Stimulated activated effector memory CD8-positive, alpha-beta T cell treated with anti-CD3 and anti-CD28 coated beads, Interleukin-12 subunit alpha, Interleukin-12 subunit beta, amount 100 ng/mL, for 72 hours (primary cell): ENCODE results near the gene SLC3A2.
"Not testable (repeated sequence)": the region's sequence is repeated elsewhere in the genome, so short reads cannot be mapped to it uniquely, and the experiment has no call there.

Experiments
- ATAC-seq: fragments of 150-1000 bp; cut with Tn5 transposase; 2 replicates; pipeline ENCODE4 v1.10.0; 2021
- DNase-seq, 2 donors: peaks; one replicate each; pipeline ENCODE4 v3.0.0; 2021 to 2022; ENCODE audit warnings: low spot score in 2 of 2
- H3K27ac Mint-ChIP-seq: one replicate; pipeline ENCODE4 v1.8.0; 2022; ENCODE audit warnings: mild to moderate bottlenecking, mixed read lengths
- H3K36me3 Mint-ChIP-seq: one replicate; pipeline ENCODE4 v1.8.0; 2022; ENCODE audit warnings: mild to moderate bottlenecking, mixed read lengths
- H3K4me1 Mint-ChIP-seq: one replicate; pipeline ENCODE4 v1.8.0; 2022; ENCODE audit warnings: mixed read lengths
- H3K4me3 Mint-ChIP-seq: one replicate; pipeline ENCODE4 v1.8.0; 2022; ENCODE audit warnings: mild to moderate bottlenecking, mixed read lengths
- H3K9me3 Mint-ChIP-seq: one replicate; pipeline ENCODE4 v1.8.0; 2022; ENCODE audit warnings: mixed read lengths

The SLC3A2 gene

DNA sequence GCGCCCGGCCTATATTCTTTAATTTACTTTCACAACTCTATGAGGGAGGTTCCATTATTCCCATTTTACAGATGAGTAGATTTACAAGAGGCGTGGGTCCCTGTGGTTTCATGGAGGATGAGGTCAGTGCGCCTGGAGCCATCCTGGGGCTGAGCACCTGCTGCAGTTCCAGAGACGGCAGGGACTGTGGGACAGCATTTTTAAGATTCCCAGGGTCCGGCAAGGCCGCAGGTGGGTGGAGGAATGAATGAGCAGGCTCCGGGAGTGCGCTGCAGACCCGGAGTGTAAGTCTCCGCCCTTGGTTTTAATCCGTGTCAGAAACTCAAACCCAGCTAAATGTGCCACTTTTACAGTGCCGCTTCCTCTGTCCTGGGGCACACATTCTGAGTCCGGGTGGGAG is 44.6 kb downstream of the SLC3A2 start:
- H3K9me3 Mint-ChIP-seq: no peaks in the 10 kb centered on the region
- H3K27ac Mint-ChIP-seq: no peak overlapping the region
- DNase-seq (no peak), ATAC-seq (no peak)
- H3K36me3 Mint-ChIP-seq: no peaks in the 10 kb centered on the region
- peak overlapping the region; percentile 58 for H3K4me3 Mint-ChIP-seq
- H3K4me1 Mint-ChIP-seq: peaks cover 32% of the 10 kb centered on the region

DNA sequence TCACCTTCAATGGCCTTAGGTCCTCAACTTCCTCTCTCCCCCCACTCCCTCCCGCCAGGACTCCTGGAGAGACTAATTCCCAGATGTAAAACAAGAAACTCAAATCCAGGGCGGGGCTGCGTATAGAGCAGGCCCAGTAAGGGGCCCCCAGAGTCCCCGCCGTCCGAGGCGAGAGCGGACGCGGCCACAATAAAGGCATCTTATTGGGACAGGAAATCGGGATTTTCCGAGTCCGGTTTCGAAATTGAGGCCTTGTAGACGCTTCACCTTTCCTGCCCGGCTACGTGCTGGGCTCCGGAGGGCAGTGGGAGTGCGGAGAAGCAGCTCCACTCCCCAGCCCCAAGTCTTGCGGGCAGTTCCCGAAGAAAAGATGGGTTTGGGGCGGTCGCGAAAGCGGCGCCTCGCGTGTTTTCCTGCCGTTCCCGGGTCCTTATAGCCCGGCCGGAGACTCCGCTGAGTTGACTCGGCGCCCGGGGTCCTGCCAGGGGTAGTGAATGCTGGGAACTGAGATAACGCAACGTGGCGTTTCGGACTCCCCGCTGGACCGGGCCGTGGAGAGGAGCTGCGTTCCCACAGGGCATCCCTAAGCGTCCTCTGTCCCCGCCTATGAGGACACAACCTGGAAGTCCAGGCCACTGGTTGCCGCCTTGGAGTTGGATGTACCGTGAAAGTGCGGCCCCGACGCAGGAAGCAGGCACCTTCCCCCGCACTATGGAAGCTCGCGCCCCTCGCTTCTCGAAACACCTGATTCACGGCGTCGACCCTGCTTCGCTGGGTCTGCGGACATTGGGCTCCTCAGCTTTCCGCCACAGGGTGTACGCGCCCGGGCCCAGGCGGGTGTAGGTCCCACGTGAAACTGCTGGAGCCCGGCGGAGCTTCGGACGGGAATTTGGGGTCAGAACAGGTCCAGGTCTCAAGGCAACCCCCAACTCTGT is 45.3 kb downstream of the SLC3A2 start:
- peaks cover 32% of the 10 kb centered on the region for H3K4me1 Mint-ChIP-seq
- ATAC-seq (no peak), DNase-seq (no peak)
- H3K9me3 Mint-ChIP-seq: no peaks in the 10 kb centered on the region
- no peaks in the 10 kb centered on the region for H3K36me3 Mint-ChIP-seq
- no peak overlapping the region for H3K27ac Mint-ChIP-seq
- peak overlapping the region; percentile 58 for H3K4me3 Mint-ChIP-seq

- H3K4me3 Mint-ChIP-seq: peak overlapping the region; percentile 58
- no peak for ATAC-seq
- H3K4me1 Mint-ChIP-seq: peaks cover 32% of the 10 kb centered on the region
- DNase-seq: no peak
- no peaks in the 10 kb centered on the region for H3K9me3 Mint-ChIP-seq
- no peak overlapping the region for H3K27ac Mint-ChIP-seq
- H3K36me3 Mint-ChIP-seq: no peaks in the 10 kb centered on the region
Measured at GRCh38 chr11:62926680-62927455, 46.2 kb downstream of the SLC3A2 start.

DNA sequence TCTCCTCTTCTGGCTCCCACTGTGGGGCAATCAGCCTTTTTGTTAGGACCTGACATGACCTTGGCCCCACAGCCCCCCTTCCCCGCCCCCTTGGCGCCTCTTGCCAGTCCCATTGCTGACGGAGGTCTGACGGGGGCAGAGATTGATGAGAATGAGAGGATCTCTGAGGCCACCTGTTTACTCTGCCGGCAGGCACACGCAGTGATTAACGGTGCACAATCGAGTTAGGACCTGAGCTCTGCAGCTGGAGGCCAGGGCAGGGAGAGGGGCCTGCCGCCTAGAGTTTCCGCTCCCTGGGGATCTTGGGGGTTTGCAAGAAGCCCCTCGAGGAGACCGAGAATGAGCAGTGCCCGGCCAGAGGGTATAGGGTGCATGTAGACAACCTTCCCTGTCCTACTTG is 47.3 kb downstream of the SLC3A2 start:
- no peak overlapping the region for H3K27ac Mint-ChIP-seq
- no peak overlapping the region for H3K4me3 Mint-ChIP-seq
- no peaks in the 10 kb centered on the region for H3K36me3 Mint-ChIP-seq
- ATAC-seq (no peak), DNase-seq (no peak)
- H3K4me1 Mint-ChIP-seq: peaks cover 25% of the 10 kb centered on the region
- H3K9me3 Mint-ChIP-seq: no peaks in the 10 kb centered on the region

DNA sequence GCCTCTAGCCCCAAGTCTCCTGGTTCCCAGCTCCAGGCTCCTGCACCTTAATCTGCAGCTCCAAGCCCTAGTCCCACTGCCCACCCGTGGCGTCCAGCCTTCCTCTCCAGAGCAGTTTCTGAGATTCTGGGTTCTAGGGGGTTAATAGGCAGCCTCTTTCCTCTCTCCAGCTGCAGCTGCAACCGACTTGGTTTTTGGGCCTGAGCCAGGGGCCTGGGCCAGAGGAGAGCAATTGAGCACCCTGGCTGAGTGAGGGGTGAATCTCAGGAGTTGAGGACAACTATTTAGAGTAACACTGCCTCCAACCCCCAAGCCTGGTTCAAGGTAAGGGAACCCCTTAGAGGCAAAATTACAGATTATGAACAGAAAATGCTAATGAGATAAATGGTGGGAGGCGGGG is 49.5 kb downstream of the SLC3A2 start:
- Mint-ChIP-seq H3K27ac (no peak overlapping the region), H3K4me1 (peaks cover 13% of the 10 kb centered on the region), H3K36me3 (no peaks in the 10 kb centered on the region), H3K4me3 (no peak overlapping the region), H3K9me3 (no peaks in the 10 kb centered on the region)
- DNase-seq (no peak), ATAC-seq (no peak)

GRCh38 chr11:62930666-62931065 is 50.0 kb downstream of the SLC3A2 start:
- DNase-seq (no peak), ATAC-seq (no peak)
- no peaks in the 10 kb centered on the region for H3K9me3 Mint-ChIP-seq
- H3K4me3 Mint-ChIP-seq: no peak overlapping the region
- no peaks in the 10 kb centered on the region for H3K36me3 Mint-ChIP-seq
- peaks cover 8% of the 10 kb centered on the region for H3K4me1 Mint-ChIP-seq
- H3K27ac Mint-ChIP-seq: no peak overlapping the region

DNA sequence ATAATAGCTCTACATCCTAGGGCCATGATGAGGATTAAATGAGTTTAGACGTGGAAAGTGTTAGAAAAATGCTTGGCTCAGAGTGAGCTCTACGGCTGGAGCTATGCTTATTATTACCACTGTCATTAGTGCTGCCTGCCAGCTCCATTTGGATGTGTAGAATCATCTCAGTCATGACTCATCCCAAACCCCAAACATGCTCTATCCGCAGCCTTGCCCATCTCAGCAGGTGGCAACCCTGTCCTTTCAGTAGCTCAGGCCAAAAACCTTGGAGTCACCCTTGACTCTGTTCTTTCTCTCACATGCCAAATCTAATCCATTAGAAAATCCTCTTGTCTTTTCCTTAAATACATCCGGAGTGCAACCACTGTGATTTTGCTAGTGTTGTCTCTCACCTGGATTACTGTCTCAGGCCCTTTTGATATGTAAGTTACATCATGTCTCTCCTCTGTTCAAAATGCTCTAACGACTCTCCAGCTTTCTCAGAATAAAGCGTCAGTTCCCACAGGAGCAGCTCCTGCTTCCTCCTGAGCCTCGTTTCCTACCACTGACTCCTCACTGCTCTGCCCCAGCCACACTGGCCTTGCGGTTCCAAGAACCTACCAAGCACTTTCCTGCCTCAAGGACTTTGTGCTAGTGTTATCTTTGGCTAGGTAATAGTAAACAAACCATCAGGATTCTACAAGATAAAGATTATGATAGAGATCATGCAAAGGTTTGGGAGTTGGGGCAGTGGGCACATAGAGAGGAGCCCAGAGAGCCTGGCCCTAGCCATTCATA is 51.0 kb downstream of the SLC3A2 start:
- Mint-ChIP-seq H3K36me3 (no peaks in the 10 kb centered on the region), H3K4me3 (no peak overlapping the region), H3K27ac (no peak overlapping the region), H3K4me1 (no peaks in the 10 kb centered on the region), H3K9me3 (no peaks in the 10 kb centered on the region)
- DNase-seq: no peak
- no peak for ATAC-seq

DNA sequence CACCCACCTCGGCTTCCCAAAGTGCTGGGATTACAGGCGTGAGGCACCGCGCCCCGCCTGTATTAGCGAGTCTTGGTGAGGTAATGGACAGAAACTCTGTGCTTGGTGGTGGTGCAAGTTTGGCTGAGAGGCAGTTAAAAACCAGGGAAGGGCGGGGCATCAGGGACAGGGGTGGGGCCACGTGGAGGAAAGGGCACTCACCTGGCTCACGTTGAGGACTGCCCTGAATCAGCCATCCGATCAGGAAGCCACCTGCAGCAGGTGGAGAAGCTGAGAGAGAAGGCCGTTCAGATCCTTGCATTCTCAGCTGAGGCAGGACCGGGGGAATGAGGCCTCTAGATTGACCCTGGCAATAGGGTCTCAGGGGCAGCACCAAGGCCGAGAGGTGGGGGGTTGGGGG is 52.6 kb downstream of the SLC3A2 start:
- H3K9me3 Mint-ChIP-seq: peaks cover 8% of the 10 kb centered on the region
- no peak overlapping the region for H3K27ac Mint-ChIP-seq
- DNase-seq (no peak), ATAC-seq (no peak)
- H3K4me1 Mint-ChIP-seq: peaks cover 9% of the 10 kb centered on the region
- no peaks in the 10 kb centered on the region for H3K36me3 Mint-ChIP-seq
- no peak overlapping the region for H3K4me3 Mint-ChIP-seq

- peak; percentile 4 for ATAC-seq
- H3K36me3 Mint-ChIP-seq: no peaks in the 10 kb centered on the region
- no peak overlapping the region for H3K4me3 Mint-ChIP-seq
- peaks cover 8% of the 10 kb centered on the region for H3K9me3 Mint-ChIP-seq
- DNase-seq: no peak
- no peak overlapping the region for H3K27ac Mint-ChIP-seq
- peaks cover 9% of the 10 kb centered on the region for H3K4me1 Mint-ChIP-seq
Measured at GRCh38 chr11:62933750-62934495, 53.2 kb downstream of the SLC3A2 start.

- ATAC-seq (no peak), DNase-seq (no peak)
- H3K9me3 Mint-ChIP-seq: peaks cover 8% of the 10 kb centered on the region
- no peak overlapping the region for H3K4me3 Mint-ChIP-seq
- H3K36me3 Mint-ChIP-seq: no peaks in the 10 kb centered on the region
- H3K27ac Mint-ChIP-seq: no peak overlapping the region
- peaks cover 9% of the 10 kb centered on the region for H3K4me1 Mint-ChIP-seq
Measured at GRCh38 chr11:62934496-62934785, 53.7 kb downstream of the SLC3A2 start.

GRCh38 chr11:62937528-62937927 is 56.8 kb downstream of the SLC3A2 start:
- not testable (repeated sequence) for ATAC-seq, H3K9me3 Mint-ChIP-seq, H3K4me3 Mint-ChIP-seq, H3K36me3 Mint-ChIP-seq, DNase-seq, H3K4me1 Mint-ChIP-seq, H3K27ac Mint-ChIP-seq
